Tibial nerve (tissue), 3 donors: ENCODE measurements around the gene B9D1.

Experiments used
- CTCF ChIP-seq, 5 experiments: fragments of 200-600 bp in 3 of 5; fragments of 450-650 bp in 2 of 5; sonication (generic) in 3 of 5; IDR thresholded peaks; one replicate each; pipeline ENCODE4 v1.5.1; 2016 to 2019; ENCODE audit warnings: antibody characterized with exemption in 5 of 5, mild to moderate bottlenecking in 3 of 5, moderate library complexity in 2 of 5
- POLR2A ChIP-seq, 2 donors: fragments of 450-650 bp; IDR thresholded peaks; one replicate each; pipeline ENCODE4 v1.6.1; 2017; ENCODE audit warnings: antibody characterized with exemption in 2 of 2, mild to moderate bottlenecking in 2 of 2, moderate library complexity in 2 of 2

- no peak for TF ChIP-seq POLR2A (IDR thresholded peaks at IDR 0.05)
- no peak for TF ChIP-seq CTCF (IDR thresholded peaks at IDR 0.05)
These were observed 1.8 kb downstream of the B9D1 start for GRCh38 chr17:19360772-19361171.
